Stimulated activated CD4-positive, alpha-beta T cell treated with anti-CD3 and anti-CD28 coated beads, Interleukin-4, amount 100 ng/mL, for 48 hours (primary cell): Measurements from ENCODE around the gene SLC9A8.
A peak's percentile ranks its signal among the peaks of the same experiment; 100 is the strongest.

Source experiments
- DNase-seq, 2 donors: peaks; one replicate each; pipeline ENCODE4 v3.0.0-alpha.2; 2020; ENCODE audit warnings: low read depth in 2 of 2

The SLC9A8 gene

DNA sequence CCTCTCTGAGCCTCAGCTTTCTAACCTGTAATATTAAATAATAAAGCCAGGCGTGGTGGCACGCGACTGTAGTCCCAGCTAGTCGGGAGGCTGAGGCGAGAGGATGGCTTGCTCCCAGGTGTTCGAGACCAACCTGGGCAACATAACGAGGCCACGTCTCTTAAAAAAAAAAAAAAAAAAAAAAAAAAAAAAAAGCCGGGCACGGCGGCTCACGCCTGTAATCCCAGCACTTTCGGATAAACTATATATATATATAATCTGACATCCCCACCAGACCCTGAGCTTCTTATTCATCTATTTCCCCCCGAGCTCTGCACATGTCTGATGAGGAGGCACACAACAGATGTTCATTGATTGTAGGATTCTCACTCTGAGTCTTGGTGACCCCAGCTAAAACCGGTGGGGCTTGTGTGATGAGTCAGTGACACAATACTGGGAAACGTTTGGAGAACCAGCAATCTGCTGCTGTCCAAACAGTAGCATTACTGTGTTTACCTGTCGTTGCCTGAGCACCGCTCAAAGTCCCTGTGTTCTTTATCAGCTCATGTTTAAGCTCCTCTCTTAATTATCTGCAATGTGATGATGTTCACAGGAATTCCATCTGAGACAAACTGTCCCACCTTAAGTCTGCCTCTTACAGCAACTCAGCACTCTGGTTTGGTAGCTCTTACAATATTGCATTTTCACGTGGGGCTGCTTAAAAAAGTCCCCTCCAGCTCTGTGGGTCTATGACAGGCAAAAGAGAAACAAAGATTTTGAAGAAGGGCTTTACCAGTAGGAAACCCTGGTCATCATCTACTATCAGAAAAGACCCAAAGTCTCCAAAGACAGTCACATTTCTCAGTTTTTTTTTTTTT lies 103.7 kb downstream of the SLC9A8 start:
- DNase-seq, result peak in 1 of 2 donors; percentile 16

DNA sequence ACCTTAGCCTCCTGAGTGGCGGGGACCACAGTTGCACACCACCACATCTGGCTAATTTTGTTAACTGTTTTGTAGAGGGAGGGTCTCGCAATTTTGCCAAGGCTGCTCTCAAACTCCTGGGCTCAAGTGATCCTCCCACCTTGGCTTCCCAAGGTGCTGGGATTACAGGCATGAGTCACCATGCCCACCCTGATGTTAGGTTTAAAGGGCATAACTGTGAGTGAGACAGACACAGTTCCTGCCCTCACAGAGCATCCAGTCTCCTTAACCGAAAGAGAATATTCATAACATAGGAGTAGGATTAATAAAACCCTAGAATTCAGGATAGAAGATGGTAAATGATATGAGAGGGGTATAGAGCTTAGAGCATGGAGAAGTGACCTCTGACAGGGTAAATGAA lies 105.8 kb downstream of the SLC9A8 start:
- no peak for DNase-seq

GRCh38 chr20:49919009-49919408 lies 106.4 kb downstream of the SLC9A8 start:
- DNase-seq, result no peak

- DNase-seq, result no peak
Measured at GRCh38 chr20:49919461-49919860, 106.8 kb downstream of the SLC9A8 start.

GRCh38 chr20:49924247-49924646 lies 111.6 kb downstream of the SLC9A8 start:
- DNase-seq, result no peak

DNA sequence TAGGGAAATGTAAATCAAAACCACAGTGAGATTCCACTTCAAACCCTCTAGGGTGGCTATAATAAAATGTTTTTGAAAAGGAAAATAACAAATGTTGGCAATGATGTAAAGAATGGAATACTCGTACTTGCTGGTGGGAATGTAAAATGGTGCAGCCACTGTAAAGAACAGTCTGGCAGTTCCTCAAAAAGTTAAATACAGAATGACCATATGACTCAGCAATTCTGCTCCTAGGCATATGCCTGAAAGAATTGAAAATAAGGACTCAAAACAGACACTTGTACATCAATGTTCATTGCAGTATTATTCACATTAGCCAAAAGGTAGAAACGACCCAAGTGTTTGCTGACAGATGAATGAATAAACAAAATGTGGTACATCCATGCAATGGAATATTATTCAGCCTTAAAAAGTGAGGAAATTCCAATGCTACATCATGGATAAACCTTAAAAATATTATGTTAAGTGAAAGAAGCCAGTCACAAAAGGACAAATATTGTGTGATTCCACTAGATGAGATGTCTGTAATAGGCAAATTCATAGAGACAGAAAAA lies 113.3 kb downstream of the SLC9A8 start:
- no peak for DNase-seq

- DNase-seq, result peak; percentile 73 to 76
Measured at GRCh38 chr20:49928411-49929141, 115.9 kb downstream of the SLC9A8 start.

GRCh38 chr20:49929142-49929494 lies 116.5 kb downstream of the SLC9A8 start:
- no peak for DNase-seq

DNA sequence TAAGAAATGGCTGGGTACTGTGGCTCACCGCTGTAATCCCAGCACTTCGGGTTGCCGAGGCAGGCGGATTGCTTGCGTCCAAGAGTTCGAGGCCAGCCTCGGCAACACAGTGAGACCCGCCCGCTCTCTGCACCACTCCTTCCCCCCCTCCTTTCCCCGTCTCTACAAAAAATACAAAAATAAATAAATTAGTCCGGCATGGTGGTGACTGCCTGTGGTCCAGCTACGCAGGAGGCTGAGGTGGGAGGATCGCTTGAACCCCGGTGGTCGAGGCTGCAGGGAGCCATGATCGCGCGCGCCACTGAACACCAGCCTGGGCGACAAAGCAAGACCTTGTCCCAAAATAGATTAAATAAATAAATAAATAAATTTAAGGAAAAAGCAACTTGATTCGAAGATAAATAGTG lies 123.1 kb downstream of the SLC9A8 start:
- no peak for DNase-seq

GRCh38 chr20:49936153-49937026 lies 123.8 kb downstream of the SLC9A8 start, which contains the start of gene RNF114:
Gene RNF114, plus strand, starts transcription at chr20:49936397. Its CDS starts 16 bp downstream, at chr20:49936413.
- DNase-seq, result peak; percentile 89 to 93

- DNase-seq, result no peak
Measured at GRCh38 chr20:49937027-49937929, 124.7 kb downstream of the SLC9A8 start.

GRCh38 chr20:49938173-49939163 lies 125.8 kb downstream of the SLC9A8 start:
- DNase-seq, result no peak

DNA sequence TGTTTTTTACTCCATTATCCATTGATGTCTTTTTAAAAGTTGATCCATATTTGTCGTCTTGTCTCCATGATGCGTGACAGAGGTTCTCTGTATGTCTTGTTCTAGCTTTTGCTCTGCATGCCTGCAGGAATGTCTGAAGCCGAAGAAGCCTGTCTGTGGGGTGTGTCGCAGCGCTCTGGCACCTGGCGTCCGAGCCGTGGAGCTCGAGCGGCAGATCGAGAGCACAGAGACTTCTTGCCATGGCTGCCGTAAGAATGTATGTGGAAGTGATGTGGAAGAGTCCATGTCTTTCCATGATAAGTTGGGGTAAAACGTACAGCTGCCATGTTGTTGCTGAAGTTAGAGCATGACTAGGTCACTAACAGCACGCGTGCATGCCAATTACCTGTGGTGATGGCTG lies 128.8 kb downstream of the SLC9A8 start:
- DNase-seq, result no peak
